HG03432 (cell line): ENCODE data around the gene TGOLN2.
"Not testable (repeated sequence)": the region's sequence is repeated elsewhere in the genome, so short reads cannot be mapped to it uniquely, and the experiment has no call there.

Experiments
- ATAC-seq: cut with Tn5 transposase; IDR thresholded peaks from one replicate; pipeline ENCODE4 v1.9.1; 2021; ENCODE audit warnings: mild to moderate bottlenecking, moderate library complexity; ENCODE audit not compliant: unreplicated experiment

The TGOLN2 gene

GRCh38 chr2:85340034-85340892 is 12.5 kb upstream of the TGOLN2 start:
- ATAC-seq, result no peak

GRCh38 chr2:85334928-85335327 is 7.1 kb upstream of the TGOLN2 start:
- ATAC-seq, result no peak

- not testable (repeated sequence) for ATAC-seq
These were observed 6.1 kb upstream of the TGOLN2 start for GRCh38 chr2:85333877-85334276.

GRCh38 chr2:85330839-85331636 is 3.2 kb upstream of the TGOLN2 start:
- ATAC-seq, result no peak

GRCh38 chr2:85329701-85330100 is 1.9 kb upstream of the TGOLN2 start:
- not testable (repeated sequence) for ATAC-seq

- ATAC-seq, result no peak
These were observed 1.4 kb upstream of the TGOLN2 start for GRCh38 chr2:85329181-85329651.

- peak; percentile 36 for ATAC-seq
These were observed 498 bp downstream of the TGOLN2 start for GRCh38 chr2:85327160-85327821.

GRCh38 chr2:85326406-85327159 is 1.2 kb downstream of the TGOLN2 start:
- peak; percentile 32 for ATAC-seq

GRCh38 chr2:85325466-85325811 is 2.4 kb downstream of the TGOLN2 start:
- no peak for ATAC-seq

GRCh38 chr2:85324639-85325465 is 2.9 kb downstream of the TGOLN2 start:
- no peak for ATAC-seq

- ATAC-seq, result not testable (repeated sequence)
These were observed 3.8 kb downstream of the TGOLN2 start for GRCh38 chr2:85323988-85324367.

GRCh38 chr2:85323351-85323987 is 4.3 kb downstream of the TGOLN2 start:
- no peak for ATAC-seq

GRCh38 chr2:85319796-85320195 is 8.0 kb downstream of the TGOLN2 start:
- ATAC-seq, result no peak

GRCh38 chr2:85318222-85319074 is 9.3 kb downstream of the TGOLN2 start:
- peak; percentile 58 for ATAC-seq

- ATAC-seq, result not testable (repeated sequence)
These were observed 11.9 kb downstream of the TGOLN2 start for GRCh38 chr2:85315921-85316320.

- ATAC-seq, result no peak
These were observed 12.9 kb downstream of the TGOLN2 start for GRCh38 chr2:85314884-85315242.

- ATAC-seq, result no peak
These were observed 15.4 kb downstream of the TGOLN2 start for GRCh38 chr2:85312404-85312803.

GRCh38 chr2:85310330-85310729 is 17.5 kb downstream of the TGOLN2 start:
- peak; percentile 58 for ATAC-seq
